Ectodermal cell (in vitro differentiated cells): ENCODE data around the gene TREX2.

ENCODE experiments used
- H3K27ac ChIP-seq: 2 replicates; pipeline ENCODE4 v1.7.0; 2013; ENCODE audit warnings: mild to moderate bottlenecking, low read depth, low read length; ENCODE audit not compliant: insufficient read depth, poor library complexity, severe bottlenecking
- H3K27me3 ChIP-seq: 2 replicates; pipeline ENCODE4 v1.7.0; 2013; ENCODE audit warnings: mild to moderate bottlenecking, low read length; ENCODE audit not compliant: insufficient read depth, control insufficient read depth, poor library complexity, severe bottlenecking
- H3K36me3 ChIP-seq: one replicate; pipeline ENCODE4 v1.7.0; 2013; ENCODE audit warnings: low read length; ENCODE audit not compliant: control insufficient read depth, insufficient read depth
- H3K4me1 ChIP-seq: one replicate; pipeline ENCODE4 v1.7.0; 2013; ENCODE audit warnings: low read length; ENCODE audit not compliant: control insufficient read depth, insufficient read depth
- H3K4me3 ChIP-seq: 2 replicates; pipeline ENCODE4 v1.7.0; 2013; ENCODE audit warnings: low read depth, low read length, control low read depth; ENCODE audit not compliant: insufficient read depth
- H3K9me3 ChIP-seq: 2 replicates; pipeline ENCODE4 v1.7.0; 2013; ENCODE audit warnings: mild to moderate bottlenecking, low read length, moderate library complexity; ENCODE audit not compliant: control insufficient read depth
- WGBS, 2 experiments: methylation state at CpG; one replicate each; pipeline ENCODE4 v1.1.7; 2013; ENCODE audit warnings: missing lambda C conversion rate in 2 of 2; 5-methylcytosine and 5-hydroxymethylcytosine counted together

Gene TREX2

DNA sequence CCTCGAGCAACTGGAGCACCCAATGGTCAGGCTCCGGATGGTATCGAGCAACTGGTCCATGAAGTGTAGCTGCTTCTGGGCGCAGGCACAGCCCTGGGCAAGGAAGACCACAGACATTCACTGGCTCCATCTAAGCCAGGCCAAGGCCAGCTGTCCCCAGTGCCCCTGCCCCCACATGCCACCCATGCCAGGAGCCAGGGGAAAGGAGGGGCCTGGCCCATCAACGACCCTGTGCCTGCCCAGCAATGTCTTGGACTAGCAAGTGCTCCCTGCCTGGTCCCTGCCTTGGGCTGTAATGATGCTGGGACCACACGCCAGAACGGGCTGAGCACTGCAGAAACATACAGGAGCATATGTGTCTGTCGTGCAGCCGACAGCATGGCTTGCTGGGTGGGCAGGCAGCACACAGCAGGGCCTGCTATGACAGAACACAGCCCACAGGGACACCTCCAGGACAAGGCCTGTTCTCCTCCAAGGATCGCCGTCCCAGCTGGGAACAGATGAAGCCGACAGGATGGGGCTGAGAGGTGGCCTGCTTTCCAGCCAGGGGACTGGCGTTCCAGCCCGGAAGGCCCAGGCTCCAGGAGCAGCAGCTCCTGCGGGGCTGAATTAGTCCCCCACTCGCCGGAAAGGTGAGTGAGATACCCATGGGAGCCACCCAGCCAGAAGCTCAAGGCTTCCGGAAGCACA is 11.4 kb upstream of the TREX2 start:
- WGBS, 2 experiments: 92 to 95% methylated on average over 18 of the region's 18 CpGs
- Histone ChIP-seq H3K9me3 (no peaks in the 10 kb centered on the region), H3K4me3 (no peak overlapping the region), H3K27ac (no peak overlapping the region), H3K27me3 (no peaks in the 10 kb centered on the region), H3K36me3 (no peaks in the 10 kb centered on the region), H3K4me1 (no peaks in the 10 kb centered on the region)

DNA sequence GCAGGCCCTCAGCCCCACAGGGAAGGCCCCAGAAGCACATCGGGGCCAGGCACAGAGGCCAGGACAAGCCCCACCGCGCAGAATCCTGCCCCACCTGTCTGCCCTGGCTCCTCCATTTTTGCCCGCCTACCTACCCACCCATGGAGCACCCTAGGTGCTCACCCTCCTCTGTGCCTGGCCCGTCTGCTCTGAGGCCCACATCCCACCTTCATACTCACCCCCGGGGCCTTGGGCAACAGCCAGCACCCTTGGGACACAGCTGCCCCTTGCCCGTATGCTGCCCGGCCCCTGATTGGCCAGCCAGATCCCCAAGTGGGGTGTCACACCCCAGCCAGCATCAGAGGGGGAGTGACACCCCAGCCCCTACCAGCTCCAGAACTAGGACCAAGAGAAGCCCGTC is 10.8 kb upstream of the TREX2 start:
- H3K4me3 ChIP-seq: no peak overlapping the region
- no peaks in the 10 kb centered on the region for H3K4me1 ChIP-seq
- WGBS, 2 experiments: 93 to 94% methylated on average over 9 of the region's 9 CpGs
- no peaks in the 10 kb centered on the region for H3K27me3 ChIP-seq
- no peaks in the 10 kb centered on the region for H3K9me3 ChIP-seq
- no peak overlapping the region for H3K27ac ChIP-seq
- H3K36me3 ChIP-seq: no peaks in the 10 kb centered on the region

DNA sequence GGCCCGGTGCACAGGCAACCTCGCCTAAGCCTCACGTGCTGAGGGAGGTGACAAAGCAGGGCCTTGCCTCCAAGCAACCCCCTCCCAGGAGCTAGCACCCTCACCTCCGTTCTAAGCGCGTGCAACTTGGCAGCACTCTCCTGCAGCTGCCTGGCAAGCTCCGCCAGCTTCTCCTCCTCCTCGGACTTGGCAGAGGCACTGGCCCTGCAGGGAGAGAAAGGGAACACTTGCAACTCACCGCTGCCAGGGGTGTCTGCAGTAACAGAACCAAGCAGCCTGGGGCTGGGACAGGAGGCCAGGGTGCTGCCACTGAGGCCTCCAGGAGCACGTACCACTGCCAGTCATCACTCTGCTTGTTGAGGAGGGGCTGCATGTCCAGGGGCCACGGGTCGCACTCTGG is 10.3 kb upstream of the TREX2 start:
- Histone ChIP-seq H3K4me1 (no peaks in the 10 kb centered on the region), H3K9me3 (no peaks in the 10 kb centered on the region), H3K27ac (no peak overlapping the region), H3K4me3 (no peak overlapping the region), H3K36me3 (no peaks in the 10 kb centered on the region), H3K27me3 (no peaks in the 10 kb centered on the region)
- 97% methylated on average over 12 of the region's 12 CpGs for WGBS, 2 experiments

DNA sequence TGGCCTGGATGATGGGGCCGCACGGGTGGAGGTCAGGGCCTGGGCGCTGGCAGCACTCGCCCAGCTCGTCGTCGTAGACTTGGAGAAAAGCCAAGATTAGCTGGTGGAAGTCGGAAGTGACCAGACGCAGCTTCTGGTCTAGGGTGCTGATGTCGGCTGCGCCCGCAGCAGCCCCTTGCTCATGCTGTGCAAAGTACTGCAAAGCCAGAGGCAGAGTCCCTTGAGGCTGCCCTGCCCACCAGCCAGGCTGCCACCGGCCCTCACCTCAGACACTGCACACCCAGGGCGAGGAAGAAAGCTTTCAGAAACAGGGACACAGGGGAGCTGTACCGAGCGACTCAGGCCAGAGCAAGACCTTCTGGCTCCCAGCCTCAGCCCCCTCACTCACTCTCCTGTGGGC is 9.7 kb upstream of the TREX2 start:
- Histone ChIP-seq H3K4me1 (no peaks in the 10 kb centered on the region), H3K27me3 (no peaks in the 10 kb centered on the region), H3K4me3 (no peak overlapping the region), H3K27ac (no peak overlapping the region), H3K36me3 (no peaks in the 10 kb centered on the region), H3K9me3 (no peaks in the 10 kb centered on the region)
- 91 to 95% methylated on average over 16 of the region's 16 CpGs for WGBS, 2 experiments

DNA sequence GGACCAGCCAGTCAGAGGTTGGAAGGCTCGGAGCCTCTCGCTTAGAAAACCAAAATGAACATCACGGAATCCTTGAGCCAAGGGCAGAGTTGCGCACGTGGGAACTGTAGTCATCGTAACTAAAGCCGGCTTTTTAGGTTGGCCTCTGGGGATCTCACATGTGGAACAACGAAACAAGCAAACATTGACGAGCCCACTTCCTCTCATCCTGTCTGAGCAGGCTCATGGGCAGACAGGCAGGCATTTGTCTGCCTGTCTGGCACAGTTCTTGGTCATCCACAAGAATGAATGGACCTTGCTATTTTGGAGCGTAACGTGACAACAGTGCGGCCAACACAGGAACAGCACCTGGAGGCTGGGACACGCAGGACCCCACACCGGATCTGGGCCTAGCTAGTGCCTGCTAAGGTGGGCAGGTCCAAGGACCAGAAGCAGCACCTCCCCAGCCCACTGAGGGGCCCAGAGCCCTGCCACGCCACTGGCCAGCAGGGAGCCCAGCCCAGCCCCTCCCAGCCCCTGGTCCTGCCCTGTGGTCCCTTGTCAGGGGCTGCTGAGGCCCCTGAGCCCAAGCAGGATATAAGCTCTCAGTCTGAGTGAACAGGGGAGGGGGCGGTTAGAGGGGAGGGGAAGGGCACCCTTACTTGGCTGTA is 9.2 kb upstream of the TREX2 start:
- WGBS, 2 experiments: 90% methylated on average over 16 of the region's 16 CpGs
- Histone ChIP-seq H3K36me3 (no peaks in the 10 kb centered on the region), H3K9me3 (no peaks in the 10 kb centered on the region)

DNA sequence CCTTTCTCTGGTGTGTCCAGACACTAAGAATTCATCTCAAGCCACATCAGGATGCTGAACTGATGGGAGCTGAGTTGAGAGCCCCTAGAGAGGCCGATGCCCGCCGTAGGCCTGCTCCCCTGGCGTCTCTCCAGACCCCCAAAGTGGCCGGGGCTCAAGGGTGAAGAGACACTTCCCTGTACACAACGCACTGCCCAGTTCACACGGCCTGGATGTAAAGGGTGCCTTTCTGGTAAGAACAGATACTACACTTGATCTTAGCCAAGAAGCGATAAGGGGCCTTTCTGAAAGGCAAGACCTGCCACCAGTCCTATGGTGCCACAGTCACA is 5.1 kb upstream of the TREX2 start:
- H3K27me3 ChIP-seq: no peaks in the 10 kb centered on the region
- no peaks in the 10 kb centered on the region for H3K4me1 ChIP-seq
- H3K36me3 ChIP-seq: no peaks in the 10 kb centered on the region
- H3K27ac ChIP-seq: no peak overlapping the region
- WGBS, 2 experiments: 95 to 98% methylated on average over 8 of the region's 8 CpGs
- H3K9me3 ChIP-seq: no peaks in the 10 kb centered on the region
- no peak overlapping the region for H3K4me3 ChIP-seq

More for the DNA sequence above, 9.2 kb upstream of the TREX2 start:
- H3K27me3 ChIP-seq: no peaks in the 10 kb centered on the region
- H3K4me3 ChIP-seq: no peak overlapping the region
- no peaks in the 10 kb centered on the region for H3K4me1 ChIP-seq
- H3K27ac ChIP-seq: no peak overlapping the region

DNA sequence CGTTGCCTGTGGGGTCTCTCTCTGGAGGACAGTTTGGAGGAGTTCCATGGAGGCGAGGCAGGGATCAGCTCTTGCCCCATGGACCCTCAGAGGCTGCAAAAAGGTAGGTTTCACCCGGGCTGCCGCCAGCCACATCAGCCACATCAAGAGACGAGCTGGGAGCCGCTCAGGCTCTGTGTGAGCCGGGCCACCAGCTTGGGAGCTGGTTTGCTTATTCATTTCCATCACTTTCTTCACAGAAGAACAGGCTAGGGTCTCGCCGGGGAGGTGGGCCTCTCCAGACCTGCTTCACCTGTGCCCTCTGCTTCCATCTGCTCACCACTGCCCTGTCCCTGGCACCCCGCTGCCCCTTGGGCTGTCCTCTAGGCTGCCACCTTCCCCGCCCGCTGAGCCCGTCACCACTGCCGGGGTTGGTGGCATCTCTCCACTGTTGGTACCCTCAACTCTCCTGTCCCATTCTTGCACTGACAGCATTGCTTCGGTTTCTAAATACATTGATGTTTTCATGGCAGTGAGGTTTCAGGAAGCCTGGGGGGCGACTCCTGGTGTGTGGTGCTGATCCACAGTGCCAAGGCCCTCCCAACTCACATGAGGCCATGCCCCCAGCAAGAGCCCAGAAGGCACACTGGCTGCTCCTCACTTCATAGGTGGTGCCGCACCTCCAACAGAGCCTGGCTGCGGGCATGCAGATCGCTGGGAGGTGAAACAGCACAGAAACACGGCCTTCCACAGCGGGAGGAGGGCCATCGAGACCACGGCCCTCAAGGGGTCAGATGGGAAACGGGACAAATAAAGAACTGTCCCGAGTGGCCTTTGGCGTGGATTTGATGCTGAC is 4.5 kb upstream of the TREX2 start:
- Histone ChIP-seq H3K27me3 (no peaks in the 10 kb centered on the region), H3K27ac (no peak overlapping the region), H3K9me3 (no peaks in the 10 kb centered on the region), H3K36me3 (no peaks in the 10 kb centered on the region), H3K4me3 (no peak overlapping the region), H3K4me1 (no peaks in the 10 kb centered on the region)
- 95 to 96% methylated on average over 26 of the region's 26 CpGs for WGBS, 2 experiments

DNA sequence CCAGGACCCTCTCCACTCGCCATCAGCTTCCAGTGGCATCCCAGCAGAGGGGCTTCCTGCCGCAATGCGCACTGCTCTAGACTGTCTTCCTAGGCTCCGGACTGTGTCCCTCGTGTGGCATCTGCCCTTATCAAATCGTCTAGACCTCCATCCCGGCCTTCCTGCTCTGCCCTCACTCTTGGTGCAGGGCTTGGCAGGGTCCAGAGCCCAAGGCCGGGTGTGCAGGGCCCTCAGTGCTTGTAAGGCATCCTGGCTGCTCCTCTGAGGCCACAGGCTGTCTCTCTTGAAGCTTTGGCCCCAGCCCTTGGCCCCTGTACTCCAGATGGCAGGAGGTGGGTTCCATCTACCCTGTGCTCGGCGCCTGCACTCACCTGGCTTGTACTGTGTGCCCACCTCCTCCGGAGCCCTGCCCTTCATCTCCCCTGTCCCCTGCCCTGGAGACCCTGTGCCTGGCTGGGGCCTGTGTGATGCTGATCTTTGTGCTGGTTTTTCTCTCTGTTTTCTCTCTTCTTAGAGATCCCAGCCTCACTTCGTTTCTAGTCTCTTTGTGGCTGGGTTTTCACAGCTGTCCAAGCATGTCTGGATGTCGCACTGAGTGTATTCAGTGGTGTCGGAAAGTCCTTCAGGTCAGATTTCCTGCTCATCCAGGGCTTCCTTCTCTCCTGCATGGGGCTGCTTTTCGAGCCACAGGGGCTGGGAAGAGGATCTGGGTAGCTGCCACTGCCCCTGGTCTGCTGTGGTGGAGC is 3.7 kb upstream of the TREX2 start:
- Histone ChIP-seq H3K4me1 (no peaks in the 10 kb centered on the region), H3K9me3 (no peaks in the 10 kb centered on the region), H3K27ac (no peak overlapping the region), H3K36me3 (no peaks in the 10 kb centered on the region), H3K27me3 (no peaks in the 10 kb centered on the region), H3K4me3 (no peak overlapping the region)
- WGBS, 2 experiments: 93 to 95% methylated on average over 15 of the region's 15 CpGs

DNA sequence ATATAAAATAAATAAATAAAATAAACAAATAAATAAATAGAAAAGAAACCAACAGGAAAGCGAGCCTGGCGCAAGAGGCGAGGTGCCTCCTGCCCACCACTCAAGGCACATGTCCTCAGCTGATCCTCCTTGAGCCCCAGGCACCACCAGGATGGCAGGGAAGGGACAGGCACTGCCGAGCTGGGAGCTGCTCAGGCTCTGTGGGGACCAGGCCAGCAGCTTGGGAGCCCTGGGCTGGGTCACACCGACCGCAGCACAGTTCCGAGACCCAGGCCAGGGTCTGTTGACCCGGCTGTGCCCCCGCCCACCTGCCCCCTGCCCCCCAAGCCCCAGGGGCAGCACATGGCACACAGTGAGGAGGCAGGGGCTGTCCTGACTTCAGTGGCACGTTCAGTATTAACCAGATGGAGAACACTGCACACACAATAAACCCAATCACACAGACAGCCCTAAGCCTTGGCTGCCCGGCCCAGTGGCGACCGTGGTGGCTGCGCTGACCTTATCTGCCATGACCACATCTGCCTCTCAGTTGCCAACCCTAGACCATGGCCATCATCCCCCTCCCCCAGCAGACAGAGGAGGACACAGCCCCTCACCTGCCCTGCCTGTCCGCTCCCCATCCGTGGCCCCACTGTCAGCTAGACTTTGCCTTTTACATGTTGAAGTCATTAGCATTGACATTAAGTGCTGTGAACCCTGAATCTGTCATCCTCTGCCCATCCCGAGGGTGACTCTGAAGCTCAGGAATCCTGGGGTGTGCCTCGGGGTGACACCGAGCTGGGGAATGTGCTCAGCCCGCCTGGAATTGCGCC is 2.9 kb upstream of the TREX2 start:
- no peaks in the 10 kb centered on the region for H3K27me3 ChIP-seq
- 93% methylated on average over 19 to 21 of the region's 21 CpGs for WGBS, 2 experiments
- H3K4me3 ChIP-seq: no peak overlapping the region
- H3K4me1 ChIP-seq: no peaks in the 10 kb centered on the region
- H3K27ac ChIP-seq: no peak overlapping the region
- H3K9me3 ChIP-seq: no peaks in the 10 kb centered on the region
- H3K36me3 ChIP-seq: no peaks in the 10 kb centered on the region
